Measurements from ENCODE around the gene KCNIP4. TPM values are rescaled to one million over a fixed set of nuclear protein-coding genes. Genes with fewer than 3 reads are reported as not detected.

The KCNIP4 gene
- total RNA-seq, 1 donor from 2014 or later = 6.2 TPM

DNA sequence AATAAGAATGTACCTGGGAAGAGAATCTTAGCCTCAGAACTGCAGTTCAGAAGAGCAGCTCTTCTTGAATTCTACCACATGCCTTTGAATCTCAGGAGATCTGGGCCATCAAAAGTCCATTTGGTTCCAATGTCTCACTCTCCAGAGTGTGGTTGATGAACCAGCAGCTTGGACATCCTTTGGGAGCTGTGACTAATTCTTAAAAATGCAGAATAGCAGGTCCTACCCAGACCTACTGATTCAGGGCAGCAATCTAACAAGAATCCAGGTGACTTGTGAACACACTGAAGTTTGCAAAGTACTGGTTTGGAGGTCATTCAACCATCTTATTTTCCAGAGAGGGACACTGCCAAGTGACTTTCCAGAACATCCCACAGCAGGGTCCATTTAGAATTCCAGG is 1003.6 kb downstream of the KCNIP4 start:
- Mint-ChIP-seq H3K9me3 (peaks cover 3% of the 10 kb centered on the region), H3K36me3 (no peaks in the 10 kb centered on the region), H3K4me1 (ENCODE audit: unreplicated experiment) (no peaks in the 10 kb centered on the region), H3K27ac (no peak overlapping the region), H3K27me3 (peaks cover 2% of the 10 kb centered on the region), H3K4me3 (no peak overlapping the region)
- no peak for TF ChIP-seq CTCF (conservative IDR thresholded peaks at IDR 0.05)
- DNase-seq (ENCODE audit: extremely low spot score, unreplicated experiment) = no peak

- Mint-ChIP-seq H3K36me3 (no peaks in the 10 kb centered on the region), H3K27me3 (peaks cover 5% of the 10 kb centered on the region), H3K27ac (no peak overlapping the region), H3K9me3 (peaks cover 5% of the 10 kb centered on the region), H3K4me1 (ENCODE audit: unreplicated experiment) (no peaks in the 10 kb centered on the region), H3K4me3 (no peak overlapping the region)
- no peak for TF ChIP-seq CTCF (conservative IDR thresholded peaks at IDR 0.05)
- DNase-seq (ENCODE audit: extremely low spot score, unreplicated experiment) = no peak
Observed at GRCh38 chr4:20944451-20944850, 1004.1 kb downstream of the KCNIP4 start.

DNA sequence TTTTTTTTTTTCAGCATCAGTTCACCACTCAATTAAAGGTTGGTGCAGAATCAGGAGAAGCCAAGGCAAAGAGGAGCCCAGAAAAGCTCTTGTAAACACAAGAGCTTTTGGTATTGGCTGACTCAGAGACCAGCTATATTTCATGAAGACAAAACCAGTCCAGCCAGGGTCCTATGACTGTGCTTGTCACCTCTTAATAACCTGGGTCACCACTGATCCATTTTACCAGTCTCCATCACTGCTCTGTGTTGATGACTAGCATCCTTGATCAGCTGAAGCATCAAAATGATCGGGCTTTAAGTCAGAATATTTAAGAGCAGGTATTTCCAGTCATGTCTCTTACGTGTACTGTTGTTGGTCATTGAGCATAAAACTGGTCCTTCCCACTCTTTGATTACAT is 1010.4 kb downstream of the KCNIP4 start:
- TF ChIP-seq CTCF (conservative IDR thresholded peaks at IDR 0.05) = no peak
- Mint-ChIP-seq H3K4me3 (no peak overlapping the region), H3K4me1 (ENCODE audit: unreplicated experiment) (no peaks in the 10 kb centered on the region), H3K9me3 (peaks cover 5% of the 10 kb centered on the region), H3K27ac (no peak overlapping the region), H3K27me3 (peaks cover 7% of the 10 kb centered on the region), H3K36me3 (no peaks in the 10 kb centered on the region)
- no peak for DNase-seq (ENCODE audit: extremely low spot score, unreplicated experiment)

DNA sequence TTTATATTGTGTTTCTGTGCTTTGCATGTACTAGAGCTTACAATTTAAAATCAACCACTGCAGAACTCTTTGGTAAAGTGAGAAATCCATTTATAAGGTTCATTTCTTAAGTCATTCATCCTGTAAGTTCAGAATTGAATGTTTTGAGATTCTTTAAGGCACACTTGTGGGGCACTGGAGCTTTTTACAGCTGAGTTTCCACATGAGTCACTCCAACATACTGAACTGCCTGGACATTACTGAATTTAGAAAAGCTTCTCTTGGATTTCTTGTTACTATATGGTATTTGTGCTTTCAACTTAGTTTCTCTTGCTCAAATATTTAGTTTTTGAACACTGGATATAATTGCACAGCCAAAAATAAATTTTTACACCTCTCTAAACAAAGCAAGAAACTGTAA is 1022.0 kb downstream of the KCNIP4 start:
- Mint-ChIP-seq H3K4me1 (ENCODE audit: unreplicated experiment) (no peaks in the 10 kb centered on the region), H3K27ac (no peak overlapping the region), H3K36me3 (no peaks in the 10 kb centered on the region), H3K4me3 (no peak overlapping the region), H3K9me3 (peaks cover 7% of the 10 kb centered on the region), H3K27me3 (peaks cover 4% of the 10 kb centered on the region)
- DNase-seq (ENCODE audit: extremely low spot score, unreplicated experiment) = no peak
- TF ChIP-seq CTCF (conservative IDR thresholded peaks at IDR 0.05) = no peak

DNA sequence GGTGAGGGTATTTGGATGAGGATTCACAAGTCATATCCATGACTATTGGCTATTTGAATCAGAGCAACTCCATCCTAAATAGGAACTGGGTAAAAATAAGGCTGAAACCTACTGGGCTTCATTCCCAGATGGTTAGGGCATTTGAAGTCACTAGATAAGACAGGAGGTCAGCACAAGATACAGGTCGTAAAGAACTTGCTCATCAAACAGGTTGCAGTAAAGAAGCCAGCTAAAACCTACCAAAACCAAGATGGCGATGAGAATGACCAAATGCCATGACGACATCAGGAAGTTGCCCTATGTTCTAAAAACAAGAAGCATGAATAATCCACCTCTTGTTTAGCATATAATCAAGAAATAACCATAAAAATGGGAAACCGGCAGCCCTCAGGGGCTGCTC is 1023.4 kb downstream of the KCNIP4 start:
- DNase-seq (ENCODE audit: extremely low spot score, unreplicated experiment) = no peak
- Mint-ChIP-seq H3K9me3 (peaks cover 2% of the 10 kb centered on the region), H3K36me3 (no peaks in the 10 kb centered on the region), H3K27ac (no peak overlapping the region), H3K4me1 (ENCODE audit: unreplicated experiment) (no peaks in the 10 kb centered on the region), H3K4me3 (no peak overlapping the region), H3K27me3 (peaks cover under 1% of the 10 kb centered on the region)
- no peak for TF ChIP-seq CTCF (conservative IDR thresholded peaks at IDR 0.05)

DNA sequence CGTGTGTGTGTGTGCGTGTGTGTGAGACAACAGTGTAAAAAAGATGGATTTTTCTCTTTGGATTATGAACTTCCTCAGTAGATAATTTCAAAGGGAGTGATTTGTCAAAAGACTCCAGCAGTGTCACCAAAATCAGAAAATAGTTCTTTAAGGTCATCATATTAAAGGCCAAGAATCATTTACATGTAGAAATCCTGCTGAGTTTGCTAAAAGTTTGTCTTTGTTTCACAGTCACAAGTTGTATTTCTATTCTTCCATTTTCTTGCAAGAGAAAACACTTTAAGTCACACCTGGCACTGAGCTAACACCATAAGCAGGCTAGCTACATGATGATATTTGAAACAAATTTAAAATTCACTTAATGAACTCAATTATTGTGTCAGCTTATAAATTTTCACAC is 1025.6 kb downstream of the KCNIP4 start:
- no peak overlapping the region for H3K27ac Mint-ChIP-seq
- no peak for TF ChIP-seq CTCF (conservative IDR thresholded peaks at IDR 0.05)
- no peak for DNase-seq (ENCODE audit: extremely low spot score, unreplicated experiment)
- H3K4me1 Mint-ChIP-seq (ENCODE audit: unreplicated experiment) = no peaks in the 10 kb centered on the region
- no peaks in the 10 kb centered on the region for H3K27me3 Mint-ChIP-seq
- H3K9me3 Mint-ChIP-seq = no peaks in the 10 kb centered on the region
- H3K36me3 Mint-ChIP-seq = no peaks in the 10 kb centered on the region
- no peak overlapping the region for H3K4me3 Mint-ChIP-seq
